Thyroid gland (tissue), 4 donors: Measurements from ENCODE around the gene PTAFR.

Experiments
- CTCF ChIP-seq, 6 experiments: fragments of 200-600 bp in 3 of 6; fragments of 450-650 bp in 3 of 6; sonication (generic) in 3 of 6; IDR thresholded peaks; one replicate each; pipeline ENCODE4 v1.5.1; 2016 to 2019; ENCODE audit warnings: antibody characterized with exemption in 6 of 6, mild to moderate bottlenecking in 2 of 6, inconsistent platforms in 1 of 6, moderate library complexity in 1 of 6
- POLR2A ChIP-seq, 2 donors: fragments of 450-650 bp; IDR thresholded peaks; one replicate each; pipeline ENCODE4 v1.6.1; 2017; ENCODE audit warnings: antibody characterized with exemption in 2 of 2, mild to moderate bottlenecking in 2 of 2, moderate library complexity in 1 of 2

DNA sequence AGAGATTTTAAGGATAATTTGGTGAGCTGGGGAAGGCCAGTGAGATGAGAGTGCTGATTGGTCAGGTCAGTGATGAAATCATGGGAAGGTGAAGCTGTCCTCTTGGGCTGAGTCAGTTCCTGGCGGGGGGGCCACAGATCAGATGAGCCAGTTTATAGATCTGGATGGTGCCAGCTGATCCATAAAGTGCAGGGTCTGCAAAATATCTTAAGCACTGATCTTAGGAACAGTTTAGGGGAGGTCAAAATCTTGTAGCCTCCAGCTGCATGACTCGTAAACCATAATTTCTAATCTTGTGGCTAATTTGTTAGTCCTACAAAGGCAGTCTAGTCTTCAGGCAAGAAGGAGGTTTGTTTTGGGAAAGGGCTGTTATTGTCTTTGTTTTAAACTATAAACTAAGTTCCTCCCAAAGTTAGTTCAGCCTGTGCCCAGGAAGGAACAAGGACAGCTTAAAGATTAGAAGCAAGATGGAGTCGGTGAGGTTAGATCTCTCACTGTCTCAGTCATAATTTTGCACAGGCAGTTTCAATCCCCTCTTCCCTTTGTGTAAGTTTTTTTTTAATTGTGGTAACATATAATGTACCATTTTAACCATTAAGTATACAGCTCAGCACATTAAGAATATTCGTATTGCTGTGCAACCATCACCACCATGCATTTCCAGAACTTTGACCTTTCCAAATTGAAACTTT, 39.4 kb downstream of the PTAFR start:
- TF ChIP-seq POLR2A (IDR thresholded peaks at IDR 0.05) (no peak), CTCF (IDR thresholded peaks at IDR 0.05) (no peak)
